ENCODE data around the gene KIRREL3. TPM values are rescaled to one million over a fixed set of nuclear protein-coding genes. Genes with fewer than 3 reads are reported as not detected.

The KIRREL3 gene
- total RNA-seq, 4 donors from 2014 or later: 0.19 TPM; not detected in 3

GRCh38 chr11:126612671-126613070 lies 387.9 kb downstream of the KIRREL3 start:
- DNase-seq: no peak
- intact Hi-C loops (cut with DNase I): no loop called here
- Histone ChIP-seq H3K36me3 (no peaks in the 10 kb centered on the region), H3K27me3 (peaks cover 0 to 57% (median 0%) of the 10 kb centered on the region in 4 donors), H3K27ac (no peak overlapping the region), H3K9me3 (no peaks in the 10 kb centered on the region), H3K4me1 (no peaks in the 10 kb centered on the region), H3K4me3 (no peak overlapping the region)
- TF ChIP-seq POLR2A (IDR thresholded peaks at IDR 0.05) (no peak), CTCF (IDR thresholded peaks at IDR 0.05) (no peak)
- 48 to 65% methylated on average over 8 of the region's 8 CpGs for WGBS, 2 donors

GRCh38 chr11:126611438-126611837 lies 389.1 kb downstream of the KIRREL3 start:
- WGBS, 2 donors: 74 to 80% methylated on average over 8 of the region's 8 CpGs
- H3K27ac ChIP-seq: no peak overlapping the region

GRCh38 chr11:126608658-126609057 lies 391.9 kb downstream of the KIRREL3 start:
- H3K27ac ChIP-seq: no peak overlapping the region
- peaks cover 0 to 73% (median 0%) of the 10 kb centered on the region in 4 donors for H3K27me3 ChIP-seq
- no peak overlapping the region for H3K4me3 ChIP-seq
- no peaks in the 10 kb centered on the region for H3K9me3 ChIP-seq
- no peak for DNase-seq
- TF ChIP-seq POLR2A (IDR thresholded peaks at IDR 0.05) (no peak), CTCF (IDR thresholded peaks at IDR 0.05) (no peak)
- 63 to 67% methylated on average over 1 of the region's 1 CpG for WGBS, 2 donors
- intact Hi-C loops (cut with DNase I): loop anchor here (10.0 kb wide), 1 partner anchor 386 kb away; no protein-coding TSS in a partner anchor
- H3K36me3 ChIP-seq: no peaks in the 10 kb centered on the region
- H3K4me1 ChIP-seq: no peaks in the 10 kb centered on the region

More at GRCh38 chr11:126611438-126611837, 389.1 kb downstream of the KIRREL3 start:
- H3K36me3 ChIP-seq: no peaks in the 10 kb centered on the region
- no peak for DNase-seq
- H3K4me3 ChIP-seq: no peak overlapping the region
- H3K27me3 ChIP-seq: peaks cover 0 to 68% (median 0%) of the 10 kb centered on the region in 4 donors
- intact Hi-C loops (cut with DNase I): no loop called here
- no peaks in the 10 kb centered on the region for H3K9me3 ChIP-seq
- no peaks in the 10 kb centered on the region for H3K4me1 ChIP-seq
- TF ChIP-seq CTCF (IDR thresholded peaks at IDR 0.05): no peak

GRCh38 chr11:126607776-126608541 lies 392.6 kb downstream of the KIRREL3 start:
- TF ChIP-seq POLR2A (IDR thresholded peaks at IDR 0.05) (no peak), CTCF (IDR thresholded peaks at IDR 0.05) (no peak)
- intact Hi-C loops (cut with DNase I): loop anchor here (10.0 kb wide), 1 partner anchor 387 kb away; no protein-coding TSS in a partner anchor
- Histone ChIP-seq H3K4me3 (no peak overlapping the region), H3K27me3 (peaks cover 0 to 80% (median 0%) of the 10 kb centered on the region in 4 donors), H3K4me1 (no peaks in the 10 kb centered on the region), H3K36me3 (no peaks in the 10 kb centered on the region), H3K27ac (no peak overlapping the region), H3K9me3 (no peaks in the 10 kb centered on the region)
- DNase-seq: no peak
- 43 to 50% methylated on average over 10 to 17 of the region's 19 CpGs for WGBS, 2 donors

- H3K4me3 ChIP-seq: no peak overlapping the region
- H3K9me3 ChIP-seq: no peaks in the 10 kb centered on the region
- WGBS, 2 donors: 4 to 10% methylated on average over 2 to 7 of the region's 8 CpGs
- no peak for DNase-seq
- H3K4me1 ChIP-seq: no peaks in the 10 kb centered on the region
- TF ChIP-seq CTCF (IDR thresholded peaks at IDR 0.05): peak in 5 of 6 experiments; percentile 37 to 77 (median 56)
- no peak for TF ChIP-seq POLR2A (IDR thresholded peaks at IDR 0.05)
- H3K36me3 ChIP-seq: no peaks in the 10 kb centered on the region
- H3K27me3 ChIP-seq: peaks cover 0 to 83% (median 0%) of the 10 kb centered on the region in 4 donors
- H3K27ac ChIP-seq: no peak overlapping the region
- intact Hi-C loops (cut with DNase I): loop anchor here (10.0 kb wide), 1 partner anchor 387 kb away; no protein-coding TSS in a partner anchor
Measured at GRCh38 chr11:126607374-126607773, 393.2 kb downstream of the KIRREL3 start.

Measured in esophagus squamous epithelium (tissue), 5 donors.